ENCODE measurements around the gene OR1G1. TPM values are rescaled to one million over a fixed set of nuclear protein-coding genes. Genes with fewer than 3 reads are reported as not detected.

The OR1G1 gene
- total RNA-seq, 1 experiment from 2014 or later, result not detected

- Histone ChIP-seq H3F3A (ENCODE audit: insufficient read depth, low read depth) (no peaks in the 10 kb centered on the region), H3K9me2 (ENCODE audit: insufficient read depth) (no peaks in the 10 kb centered on the region), H2AFZ (no peak within 1 kb of the TSS), H3K4me1 (replicated peaks; ENCODE audit: insufficient read depth) (no peaks in the 10 kb centered on the region), H3K27me3 (ENCODE audit: insufficient read depth, low read depth) (peaks cover 84% of the 10 kb centered on the region), H3K4me3 (no peak within 1 kb of the TSS), H3K9me3 (ENCODE audit: insufficient read depth, low read depth) (no peaks in the 10 kb centered on the region), H3K79me2 (ENCODE audit: low read depth) (no peaks in the 10 kb centered on the region), H3K4me2 (no peak within 1 kb of the TSS), H3K36me3 (ENCODE audit: low read depth) (no peaks in the 10 kb centered on the region), H4K20me1 (ENCODE audit: insufficient read depth) (no peaks in the 10 kb centered on the region), H3K27ac (no peak within 1 kb of the TSS)
- no peak for TF ChIP-seq EZH2 (IDR thresholded peaks at IDR 0.05; ENCODE audit: low read depth)
- TF ChIP-seq, protein P1, sequence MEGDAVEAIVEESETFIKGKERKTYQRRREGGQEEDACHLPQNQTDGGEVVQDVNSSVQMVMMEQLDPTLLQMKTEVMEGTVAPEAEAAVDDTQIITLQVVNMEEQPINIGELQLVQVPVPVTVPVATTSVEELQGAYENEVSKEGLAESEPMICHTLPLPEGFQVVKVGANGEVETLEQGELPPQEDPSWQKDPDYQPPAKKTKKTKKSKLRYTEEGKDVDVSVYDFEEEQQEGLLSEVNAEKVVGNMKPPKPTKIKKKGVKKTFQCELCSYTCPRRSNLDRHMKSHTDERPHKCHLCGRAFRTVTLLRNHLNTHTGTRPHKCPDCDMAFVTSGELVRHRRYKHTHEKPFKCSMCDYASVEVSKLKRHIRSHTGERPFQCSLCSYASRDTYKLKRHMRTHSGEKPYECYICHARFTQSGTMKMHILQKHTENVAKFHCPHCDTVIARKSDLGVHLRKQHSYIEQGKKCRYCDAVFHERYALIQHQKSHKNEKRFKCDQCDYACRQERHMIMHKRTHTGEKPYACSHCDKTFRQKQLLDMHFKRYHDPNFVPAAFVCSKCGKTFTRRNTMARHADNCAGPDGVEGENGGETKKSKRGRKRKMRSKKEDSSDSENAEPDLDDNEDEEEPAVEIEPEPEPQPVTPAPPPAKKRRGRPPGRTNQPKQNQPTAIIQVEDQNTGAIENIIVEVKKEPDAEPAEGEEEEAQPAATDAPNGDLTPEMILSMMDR (conservative IDR thresholded peaks at IDR 0.05), result no peak
- intact Hi-C loops (cut with micrococcal nuclease; ENCODE audit: unreplicated experiment), result no loop called here
- CTCF ChIA-PET, result no interaction called here
- DNase-seq, result no peak
- no TSS peak for BruUV-seq (replicated peaks)
- POLR2A ChIA-PET (ENCODE audit: unreplicated experiment), result no interaction called here
These were observed 23.0 kb downstream of the OR1G1 start, which contains the start of gene OR1D2 for GRCh38 chr17:3104322-3104721. TSS of gene OR1D2 (minus strand) at chr17:3104422. CDS start at chr17:3092996, 11,426 bp downstream.

Other genes starting within 250 kb of the OR1G1 start
- not detected in 2 replicates for gene OR1D5, start 63.9 kb downstream of the OR1G1 start, total RNA-seq (2021)
- gene OR1D2, start 23.1 kb downstream of the OR1G1 start, total RNA-seq (2021), result not detected in 2 replicates
- gene OR1A2, start 70.0 kb upstream of the OR1G1 start, total RNA-seq (2021), result not detected in 2 replicates
- gene OR1A1, start 80.1 kb upstream of the OR1G1 start, total RNA-seq (2021), result not detected in 2 replicates
- gene OR3A1, start 170.8 kb upstream of the OR1G1 start, total RNA-seq (2021), result not detected in 2 replicates